Karpas-422 (cell line): Measurements from ENCODE around the gene FADS2. TPM values are rescaled to one million over a fixed set of nuclear protein-coding genes. Genes with fewer than 3 reads are reported as not detected.

Experiments used
- DNase-seq: peaks from one replicate; pipeline ENCODE4 v3.0.0-alpha.2; 2015
- H2AFZ ChIP-seq: fragments of 200-600 bp; sonication (generic); 2 replicates; pipeline ENCODE4 v1.6.1; 2014; ENCODE audit warnings: antibody characterized with exemption, low read length, mixed read lengths
- H3K27ac ChIP-seq: fragments of 200-600 bp; sonication (generic); 2 replicates; pipeline ENCODE4 v1.5.1; 2014; ENCODE audit warnings: mild to moderate bottlenecking, low read length, moderate library complexity
- H3K27me3 ChIP-seq: fragments of 200-600 bp; sonication (generic); 2 replicates; pipeline ENCODE4 v1.6.1; 2014; ENCODE audit warnings: low read length, mixed read lengths
- H3K36me3 ChIP-seq: fragments of 200-600 bp; sonication (generic); 2 replicates; pipeline ENCODE4 v1.6.1; 2014; ENCODE audit warnings: low read length, mixed read lengths; ENCODE audit not compliant: insufficient read depth
- H3K4me1 ChIP-seq: fragments of 200-600 bp; sonication (generic); 2 replicates; pipeline ENCODE4 v1.6.1; 2014; ENCODE audit warnings: mild to moderate bottlenecking, low read length, mixed read lengths
- H3K4me2 ChIP-seq: fragments of 200-600 bp; sonication (generic); 2 replicates; pipeline ENCODE4 v1.6.1; 2014; ENCODE audit warnings: low read length, low read depth, mild to moderate bottlenecking; ENCODE audit not compliant: poor library complexity, severe bottlenecking
- H3K4me3 ChIP-seq: fragments of 200-600 bp; sonication (generic); 2 replicates; pipeline ENCODE4 v1.5.1; 2014; ENCODE audit warnings: mild to moderate bottlenecking, antibody characterized with exemption, low read length, mixed read lengths
- H3K79me2 ChIP-seq: fragments of 200-600 bp; sonication (generic); 2 replicates; pipeline ENCODE4 v1.6.1; 2014; ENCODE audit warnings: mild to moderate bottlenecking, low read length, mixed read lengths
- H3K9ac ChIP-seq: fragments of 200-600 bp; sonication (generic); 2 replicates; pipeline ENCODE4 v1.6.0; 2014; ENCODE audit warnings: low read length
- H3K9me2 ChIP-seq: fragments of 200-600 bp; sonication (generic), shearing (Covaris generic); replicated peaks from 2 replicates; pipeline ENCODE4 v1.6.0; 2014; ENCODE audit warnings: mild to moderate bottlenecking, low read length, moderate library complexity; ENCODE audit not compliant: insufficient read depth
- H3K9me3 ChIP-seq: fragments of 300-700, 200-600 bp; sonication (generic); 2 replicates; pipeline ENCODE4 v1.6.1; 2014; ENCODE audit warnings: low read length, mixed read lengths
- H4K20me1 ChIP-seq: fragments of 200-600 bp; sonication (generic); 2 replicates; pipeline ENCODE4 v1.6.1; 2014; ENCODE audit warnings: mild to moderate bottlenecking, antibody characterized with exemption, low read length, low read depth; ENCODE audit not compliant: insufficient read depth
- total RNA-seq: library from RNA; depleted of rRNA; stranded (reverse); fragments of >200 nt; shearing (Covaris generic); gene quantifications from 2 replicates; pipeline ENCODE4 v1.2.3, GENCODE V29; 2014; ENCODE audit warnings: low replicate concordance

Gene FADS2
- total RNA-seq, 1 experiment from 2014 or later: 75.7 TPM

GRCh38 chr11:61897387-61898246 is 69.5 kb downstream of the FADS2 start:
- DNase-seq: peak; percentile 92
- Histone ChIP-seq H3K9me2 (no peaks in the 10 kb centered on the region), H3K27ac (no peak overlapping the region), H3K4me2 (no peak overlapping the region), H4K20me1 (no peaks in the 10 kb centered on the region), H3K79me2 (no peaks in the 10 kb centered on the region), H3K4me3 (no peak overlapping the region), H3K9ac (no peak overlapping the region), H3K36me3 (no peaks in the 10 kb centered on the region), H2AFZ (no peak overlapping the region), H3K4me1 (peaks cover 3% of the 10 kb centered on the region), H3K9me3 (no peaks in the 10 kb centered on the region), H3K27me3 (no peaks in the 10 kb centered on the region)

GRCh38 chr11:61898247-61898582 is 70.1 kb downstream of the FADS2 start:
- Histone ChIP-seq H3K9me3 (no peaks in the 10 kb centered on the region), H3K27me3 (no peaks in the 10 kb centered on the region), H3K27ac (no peak overlapping the region), H2AFZ (no peak overlapping the region), H3K36me3 (no peaks in the 10 kb centered on the region), H3K79me2 (no peaks in the 10 kb centered on the region), H3K9ac (no peak overlapping the region), H3K9me2 (no peaks in the 10 kb centered on the region), H3K4me2 (no peak overlapping the region), H3K4me1 (peaks cover 3% of the 10 kb centered on the region; the same call in 1 of the 2 replicates), H3K4me3 (no peak overlapping the region), H4K20me1 (no peaks in the 10 kb centered on the region)
- no peak for DNase-seq

- peaks cover 3% of the 10 kb centered on the region; the same call in 1 of the 2 replicates for H3K4me1 ChIP-seq
- no peaks in the 10 kb centered on the region for H3K27me3 ChIP-seq
- no peak overlapping the region for H3K4me2 ChIP-seq
- no peak overlapping the region for H3K4me3 ChIP-seq
- peak; percentile 97 for DNase-seq
- H3K36me3 ChIP-seq: no peaks in the 10 kb centered on the region
- no peak overlapping the region for H3K27ac ChIP-seq
- no peaks in the 10 kb centered on the region for H3K9me2 ChIP-seq
- no peak overlapping the region for H2AFZ ChIP-seq
- H4K20me1 ChIP-seq: no peaks in the 10 kb centered on the region
- no peaks in the 10 kb centered on the region for H3K9me3 ChIP-seq
- H3K79me2 ChIP-seq: no peaks in the 10 kb centered on the region
- H3K9ac ChIP-seq: no peak overlapping the region
Measured at GRCh38 chr11:61899146-61899841, 71.2 kb downstream of the FADS2 start.

- no peak overlapping the region for H2AFZ ChIP-seq
- H3K9me3 ChIP-seq: no peaks in the 10 kb centered on the region
- no peak overlapping the region for H3K27ac ChIP-seq
- no peaks in the 10 kb centered on the region for H4K20me1 ChIP-seq
- no peak for DNase-seq
- H3K36me3 ChIP-seq: no peaks in the 10 kb centered on the region
- no peak overlapping the region for H3K4me3 ChIP-seq
- H3K4me2 ChIP-seq: no peak overlapping the region
- H3K79me2 ChIP-seq: no peaks in the 10 kb centered on the region
- no peaks in the 10 kb centered on the region for H3K9me2 ChIP-seq
- no peaks in the 10 kb centered on the region for H3K27me3 ChIP-seq
- H3K9ac ChIP-seq: no peak overlapping the region
- H3K4me1 ChIP-seq: peaks cover 3% of the 10 kb centered on the region; the same call in 1 of the 2 replicates
Measured at GRCh38 chr11:61900251-61900650, 72.2 kb downstream of the FADS2 start.

GRCh38 chr11:61901397-61901796 is 73.3 kb downstream of the FADS2 start:
- Histone ChIP-seq H3K9ac (no peak overlapping the region), H2AFZ (no peak overlapping the region), H3K27me3 (no peaks in the 10 kb centered on the region), H3K36me3 (no peaks in the 10 kb centered on the region), H3K4me3 (no peak overlapping the region), H3K79me2 (no peaks in the 10 kb centered on the region), H3K9me2 (no peaks in the 10 kb centered on the region), H4K20me1 (no peaks in the 10 kb centered on the region), H3K27ac (no peak overlapping the region), H3K9me3 (no peaks in the 10 kb centered on the region), H3K4me2 (no peak overlapping the region), H3K4me1 (peaks cover 3% of the 10 kb centered on the region; the same call in 1 of the 2 replicates)
- DNase-seq: no peak

- Histone ChIP-seq H3K9me2 (no peaks in the 10 kb centered on the region), H3K79me2 (no peaks in the 10 kb centered on the region), H3K4me2 (no peak overlapping the region), H4K20me1 (no peaks in the 10 kb centered on the region), H3K9ac (no peak overlapping the region), H3K9me3 (no peaks in the 10 kb centered on the region), H3K4me1 (peaks cover 3% of the 10 kb centered on the region; the same call in 1 of the 2 replicates), H3K4me3 (no peak overlapping the region), H3K27ac (no peak overlapping the region), H3K27me3 (no peaks in the 10 kb centered on the region), H2AFZ (no peak overlapping the region), H3K36me3 (no peaks in the 10 kb centered on the region)
- no peak for DNase-seq
Measured at GRCh38 chr11:61902313-61902712, 74.2 kb downstream of the FADS2 start.

- Histone ChIP-seq H3K4me3 (no peak overlapping the region), H3K36me3 (no peaks in the 10 kb centered on the region), H3K9me2 (no peaks in the 10 kb centered on the region), H3K4me1 (peaks cover 2% of the 10 kb centered on the region; the same call in 1 of the 2 replicates), H4K20me1 (no peaks in the 10 kb centered on the region), H2AFZ (no peak overlapping the region), H3K9me3 (no peaks in the 10 kb centered on the region), H3K27ac (no peak overlapping the region), H3K79me2 (no peaks in the 10 kb centered on the region), H3K9ac (no peak overlapping the region), H3K4me2 (no peak overlapping the region), H3K27me3 (no peaks in the 10 kb centered on the region)
- no peak for DNase-seq
Measured at GRCh38 chr11:61903845-61904244, 75.7 kb downstream of the FADS2 start.

- Histone ChIP-seq H3K79me2 (no peaks in the 10 kb centered on the region), H3K36me3 (no peaks in the 10 kb centered on the region), H3K9me2 (no peaks in the 10 kb centered on the region), H2AFZ (no peak overlapping the region), H3K9ac (no peak overlapping the region), H3K4me2 (no peak overlapping the region), H3K9me3 (no peaks in the 10 kb centered on the region), H3K27me3 (no peaks in the 10 kb centered on the region), H3K4me1 (no peaks in the 10 kb centered on the region), H3K27ac (no peak overlapping the region), H3K4me3 (no peak overlapping the region), H4K20me1 (no peaks in the 10 kb centered on the region)
- DNase-seq: no peak
Measured at GRCh38 chr11:61904539-61905048, 76.5 kb downstream of the FADS2 start.
